ENCODE data around the gene CPN2. TPM values are rescaled to one million over a fixed set of nuclear protein-coding genes. Genes with fewer than 3 reads are reported as not detected.

CPN2 gene
- total and polyA plus RNA-seq, 2 donors (not counting 3 experiments of a cell fraction or from before 2014, with no cell fraction given): not detected

DNA sequence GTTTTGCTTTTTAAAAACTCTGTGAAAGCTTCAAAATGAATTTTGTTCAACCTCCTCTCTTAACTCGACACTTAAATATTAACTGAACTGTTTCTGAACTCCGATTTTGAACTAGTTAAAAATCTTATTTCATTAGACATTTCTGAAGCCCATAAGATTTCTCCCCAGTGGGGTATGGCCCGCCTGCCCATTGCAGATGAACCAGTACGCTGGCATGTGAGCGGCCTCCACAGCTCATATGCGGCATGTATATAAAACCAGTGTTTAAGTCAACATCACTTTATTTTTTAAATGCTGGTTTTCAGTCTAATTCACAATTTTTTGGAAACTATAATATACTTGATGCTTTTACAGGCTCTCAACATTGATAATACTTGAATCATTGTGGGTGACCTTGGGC is 50.2 kb downstream of the CPN2 start:
- H3K79me2 ChIP-seq (ENCODE audit: control insufficient read depth, insufficient read depth, low read length): no peaks in the 10 kb centered on the region
- H3K4me2 ChIP-seq (ENCODE audit: insufficient read depth, low read length): no peak overlapping the region
- H2AFZ ChIP-seq (ENCODE audit: low read depth, low read length): no peak overlapping the region
- H3K36me3 ChIP-seq (ENCODE audit: control insufficient read depth in 2 of 2, extremely low read depth in 1 of 2, insufficient read depth in 2 of 2, low read length in 2 of 2): no peaks in the 10 kb centered on the region
- H3K9me3 ChIP-seq (replicated peaks; ENCODE audit: control insufficient read depth, insufficient read depth, low read length): no peaks in the 10 kb centered on the region
- H3K4me1 ChIP-seq (ENCODE audit: control insufficient read depth, extremely low read depth, insufficient read depth, low read length): peaks cover 15% of the 10 kb centered on the region
- FAIRE-seq: no peak
- ChIA-PET CTCF (interaction anchor here (1.3 to 2.1 kb wide), 2 partner anchors 15 to 31 kb away, joined by 4 to 10 read pairs; no protein-coding TSS in a partner anchor), POLR2A (no interaction called here)
- H3K4me3 ChIP-seq (replicated peaks in 1 of 3; ENCODE audit: insufficient read depth in 1 of 3, low read depth in 1 of 3, low read length in 3 of 3): no peak overlapping the region
- no peak for TF ChIP-seq GATA2 (IDR thresholded peaks at IDR 0.05; ENCODE audit: insufficient read depth, insufficient read length, low read depth, low read length)
- no peak for TF ChIP-seq FOS (IDR thresholded peaks at IDR 0.05; ENCODE audit: borderline replicate concordance, insufficient read depth, low read length)
- TF ChIP-seq, protein P1, sequence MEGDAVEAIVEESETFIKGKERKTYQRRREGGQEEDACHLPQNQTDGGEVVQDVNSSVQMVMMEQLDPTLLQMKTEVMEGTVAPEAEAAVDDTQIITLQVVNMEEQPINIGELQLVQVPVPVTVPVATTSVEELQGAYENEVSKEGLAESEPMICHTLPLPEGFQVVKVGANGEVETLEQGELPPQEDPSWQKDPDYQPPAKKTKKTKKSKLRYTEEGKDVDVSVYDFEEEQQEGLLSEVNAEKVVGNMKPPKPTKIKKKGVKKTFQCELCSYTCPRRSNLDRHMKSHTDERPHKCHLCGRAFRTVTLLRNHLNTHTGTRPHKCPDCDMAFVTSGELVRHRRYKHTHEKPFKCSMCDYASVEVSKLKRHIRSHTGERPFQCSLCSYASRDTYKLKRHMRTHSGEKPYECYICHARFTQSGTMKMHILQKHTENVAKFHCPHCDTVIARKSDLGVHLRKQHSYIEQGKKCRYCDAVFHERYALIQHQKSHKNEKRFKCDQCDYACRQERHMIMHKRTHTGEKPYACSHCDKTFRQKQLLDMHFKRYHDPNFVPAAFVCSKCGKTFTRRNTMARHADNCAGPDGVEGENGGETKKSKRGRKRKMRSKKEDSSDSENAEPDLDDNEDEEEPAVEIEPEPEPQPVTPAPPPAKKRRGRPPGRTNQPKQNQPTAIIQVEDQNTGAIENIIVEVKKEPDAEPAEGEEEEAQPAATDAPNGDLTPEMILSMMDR (IDR thresholded peaks at IDR 0.05; ENCODE audit: extremely low read depth in 1 of 2, insufficient read depth in 1 of 2, low read depth in 1 of 2, low read length in 2 of 2): no peak
- no peak for TF ChIP-seq POLR2AphosphoS5 (IDR thresholded peaks at IDR 0.05; ENCODE audit: insufficient read depth, low read depth, low read length)
- no peak overlapping the region for H3K9ac ChIP-seq (replicated peaks; ENCODE audit: extremely low read depth, insufficient read depth, low read length)
- no peak overlapping the region for H3K27ac ChIP-seq (ENCODE audit: insufficient read depth, low read depth, low read length)
- H3K9me1 ChIP-seq (replicated peaks; ENCODE audit: control insufficient read depth, extremely low read depth, insufficient read depth, low read length): no peaks in the 10 kb centered on the region
- no peaks in the 10 kb centered on the region for H4K20me1 ChIP-seq (replicated peaks; ENCODE audit: control insufficient read depth, extremely low read depth, insufficient read depth, low read length)
- H3K27me3 ChIP-seq (ENCODE audit: control insufficient read depth in 2 of 2, insufficient read depth in 2 of 2, low read length in 2 of 2): peaks cover 2% of the 10 kb centered on the region in 2 experiments
- intact Hi-C loops (cut with micrococcal nuclease): no loop called here
- dilution Hi-C loops (cut with MboI; ENCODE audit: extremely low pct_ligation_motif_present, low sequenced_read_pairs): loop anchor here (25.0 kb wide), 1 partner anchor 539 kb away; no protein-coding TSS in a partner anchor
- no peak for DNase-seq (ENCODE audit: low read depth, low spot score)
- BruUV-seq (replicated peaks): no TSS peak

DNA sequence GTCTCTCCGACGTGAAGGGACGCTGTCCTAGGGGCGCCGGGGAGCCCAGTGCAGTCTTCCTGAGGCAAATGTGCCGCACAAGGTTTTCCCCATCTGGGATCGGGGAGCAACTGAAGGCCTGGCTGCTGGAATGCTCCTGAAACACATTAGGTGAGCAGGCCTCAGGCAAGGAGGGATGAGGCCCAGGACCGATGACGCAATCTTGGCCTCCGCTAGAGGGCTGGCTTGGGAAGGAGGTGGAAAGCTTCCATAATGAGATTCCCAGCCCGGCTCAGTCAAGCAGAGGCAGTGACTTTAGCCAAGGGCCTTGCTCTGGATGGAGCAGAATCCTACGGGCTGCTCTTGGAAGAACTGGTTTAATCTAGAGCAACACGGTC is 50.8 kb downstream of the CPN2 start:
- intact Hi-C loops (cut with micrococcal nuclease): no loop called here
- Histone ChIP-seq H3K4me2 (ENCODE audit: insufficient read depth, low read length) (no peak overlapping the region), H3K27me3 (ENCODE audit: control insufficient read depth in 2 of 2, insufficient read depth in 2 of 2, low read length in 2 of 2) (peaks cover 2% of the 10 kb centered on the region in 2 experiments), H3K27ac (ENCODE audit: insufficient read depth, low read depth, low read length) (no peak overlapping the region), H3K79me2 (ENCODE audit: control insufficient read depth, insufficient read depth, low read length) (no peaks in the 10 kb centered on the region), H4K20me1 (replicated peaks; ENCODE audit: control insufficient read depth, extremely low read depth, insufficient read depth, low read length) (no peaks in the 10 kb centered on the region), H3K4me1 (ENCODE audit: control insufficient read depth, extremely low read depth, insufficient read depth, low read length) (peaks cover 13% of the 10 kb centered on the region), H3K9ac (replicated peaks; ENCODE audit: extremely low read depth, insufficient read depth, low read length) (no peak overlapping the region), H3K36me3 (ENCODE audit: control insufficient read depth in 2 of 2, extremely low read depth in 1 of 2, insufficient read depth in 2 of 2, low read length in 2 of 2) (no peaks in the 10 kb centered on the region), H3K9me3 (replicated peaks; ENCODE audit: control insufficient read depth, insufficient read depth, low read length) (no peaks in the 10 kb centered on the region), H3K4me3 (replicated peaks in 1 of 3; ENCODE audit: insufficient read depth in 1 of 3, low read depth in 1 of 3, low read length in 3 of 3) (no peak overlapping the region), H3K9me1 (replicated peaks; ENCODE audit: control insufficient read depth, extremely low read depth, insufficient read depth, low read length) (no peaks in the 10 kb centered on the region), H2AFZ (ENCODE audit: low read depth, low read length) (no peak overlapping the region)
- BruUV-seq (replicated peaks): no TSS peak
- dilution Hi-C loops (cut with MboI; ENCODE audit: extremely low pct_ligation_motif_present, low sequenced_read_pairs): loop anchor here (25.0 kb wide), 1 partner anchor 538 kb away; no protein-coding TSS in a partner anchor
- POLR2A ChIA-PET: no interaction called here
- FAIRE-seq (no peak), DNase-seq (ENCODE audit: low read depth, low spot score) (no peak)
- CTCF ChIA-PET: interaction anchor here (1.3 to 2.1 kb wide), 2 partner anchors 15 to 31 kb away, joined by 4 to 10 read pairs; no protein-coding TSS in a partner anchor
- TF ChIP-seq FOS (IDR thresholded peaks at IDR 0.05; ENCODE audit: borderline replicate concordance, insufficient read depth, low read length) (no peak), POLR2AphosphoS5 (IDR thresholded peaks at IDR 0.05; ENCODE audit: insufficient read depth, low read depth, low read length) (no peak), JUN (IDR thresholded peaks at IDR 0.05; ENCODE audit: borderline replicate concordance, insufficient read depth, insufficient read length, low read depth) (no peak), EZH2 (IDR thresholded peaks at IDR 0.05; ENCODE audit: borderline replicate concordance, low read depth, low read length, severe bottlenecking) (no peak)

Measured in endothelial cell of umbilical vein (primary cell).